HEK293T (cell line): ENCODE data around the gene TMEM106C.

Source experiments
- CTCF ChIA-PET: fragments of 350-600 bp; formaldehyde crosslinking; extraction: SDS; loops from one replicate; lab custom pipeline; 2021; ENCODE audit warnings: antibody characterized with exemption, inconsistent platforms; lab: Yijun Ruan, JAX
- POLR2A ChIA-PET: fragments of 350-600 bp; formaldehyde crosslinking; extraction: SDS; loops from one replicate; lab custom pipeline; 2020; ENCODE audit warnings: antibody characterized with exemption, inconsistent platforms; lab: Yijun Ruan, JAX
- DNase-seq: peaks from one replicate; pipeline ENCODE4 v3.0.0; 2012; ENCODE audit warnings: mixed read lengths; ENCODE audit errors: extremely low spot score
- ARNT ChIP-seq: fragments of 450-650 bp; IDR thresholded peaks from 2 replicates; pipeline ENCODE4 v1.6.1; 2017; ENCODE audit warnings: mild to moderate bottlenecking
- BHLHE40 ChIP-seq: fragments of 450-650 bp; IDR thresholded peaks from 2 replicates; pipeline ENCODE4 v1.6.1; 2016; ENCODE audit warnings: mild to moderate bottlenecking, moderate library complexity, borderline replicate concordance
- CTBP1 ChIP-seq: fragments of 450-650 bp; IDR thresholded peaks from 2 replicates; pipeline ENCODE4 v1.6.1; 2016; ENCODE audit warnings: borderline replicate concordance
- ELF4 ChIP-seq: fragments of 450-650 bp; IDR thresholded peaks from 2 replicates; pipeline ENCODE4 v1.6.1; 2017; ENCODE audit warnings: antibody characterized with exemption
- FOXA1 ChIP-seq: fragments of 450-650 bp; IDR thresholded peaks from 2 replicates; pipeline ENCODE4 v1.6.1; 2016; ENCODE audit warnings: mild to moderate bottlenecking
- FOXK2 ChIP-seq: fragments of 450-650 bp; IDR thresholded peaks from 2 replicates; pipeline ENCODE4 v1.6.1; 2016; ENCODE audit warnings: mild to moderate bottlenecking
- FOXM1 ChIP-seq: fragments of 450-650 bp; IDR thresholded peaks from 2 replicates; pipeline ENCODE4 v1.6.1; 2017; ENCODE audit warnings: mild to moderate bottlenecking, borderline replicate concordance
- HDGF ChIP-seq: fragments of 450-650 bp; IDR thresholded peaks from 2 replicates; pipeline ENCODE4 v1.6.1; 2017; ENCODE audit warnings: antibody characterized with exemption, borderline replicate concordance
- L3MBTL2 ChIP-seq: fragments of 450-650 bp; conservative IDR thresholded peaks from 2 replicates; pipeline ENCODE4 v1.6.1; 2016; ENCODE audit warnings: mild to moderate bottlenecking
- LEF1 ChIP-seq: fragments of 450-650 bp; IDR thresholded peaks from 2 replicates; pipeline ENCODE4 v1.6.1; 2017; ENCODE audit warnings: mild to moderate bottlenecking, borderline replicate concordance
- NFRKB ChIP-seq: fragments of 450-650 bp; IDR thresholded peaks from 2 replicates; pipeline ENCODE4 v1.6.1; 2016; ENCODE audit warnings: mild to moderate bottlenecking, moderate library complexity
- PKNOX1 ChIP-seq: fragments of 450-650 bp; IDR thresholded peaks from 2 replicates; pipeline ENCODE4 v1.6.1; 2016
- SP1 ChIP-seq: fragments of 450-650 bp; IDR thresholded peaks from 2 replicates; pipeline ENCODE4 v1.6.1; 2017
- SUZ12 ChIP-seq: fragments of 450-650 bp; IDR thresholded peaks from 2 replicates; pipeline ENCODE4 v1.6.1; 2016; ENCODE audit warnings: mild to moderate bottlenecking
- TARDBP ChIP-seq: fragments of 450-650 bp; IDR thresholded peaks from 2 replicates; pipeline ENCODE4 v1.6.1; 2016
- ZNF384 ChIP-seq: fragments of 450-650 bp; IDR thresholded peaks from 2 replicates; pipeline ENCODE4 v1.6.1; 2016

The TMEM106C gene

GRCh38 chr12:48015954-48016353 is 52.6 kb downstream of the TMEM106C start:
- no peak for DNase-seq
- POLR2A ChIA-PET: interaction anchor here (0.6 kb wide), 1 partner anchor 129 kb away, joined by 3 read pairs; no protein-coding TSS in a partner anchor
- CTCF ChIA-PET: no interaction called here

GRCh38 chr12:48016373-48017020 is 53.1 kb downstream of the TMEM106C start:
- TF ChIP-seq PKNOX1 (no peak), TARDBP (no peak), HDGF (no peak), ELF4 (no peak), ZNF384 (no peak), FOXK2 (no peak), ARNT (no peak), FOXM1 (no peak), CTBP1 (no peak), NFRKB (no peak), SP1 (no peak), SUZ12 (no peak), FOXA1 (no peak), LEF1 (no peak), L3MBTL2 (no peak)
- DNase-seq: no peak
- ChIA-PET POLR2A (no interaction called here), CTCF (interaction anchor here (1.0 kb wide), 1 partner anchor 53 kb away, joined by 3 read pairs; the partner anchor contains the start of gene TMEM106C)

More at GRCh38 chr12:48015954-48016353, 52.6 kb downstream of the TMEM106C start:
- no peak for TF ChIP-seq PKNOX1
- TF ChIP-seq FOXA1: no peak
- 0 out of 2 replicates have a peak, but pooled peaks have one; percentile 7 for TF ChIP-seq ZNF384

- CTCF ChIA-PET: interaction anchor here (0.9 to 1.0 kb wide), 2 partner anchors 14 to 54 kb away, joined by 3 read pairs; partner anchors contain the start of gene TMEM106C
- DNase-seq: no peak
- TF ChIP-seq FOXK2: no peak
- POLR2A ChIA-PET: no interaction called here
Measured at GRCh38 chr12:48017496-48017895, 54.1 kb downstream of the TMEM106C start.

GRCh38 chr12:48017921-48018617 is 54.7 kb downstream of the TMEM106C start:
- ChIA-PET CTCF (interaction anchor here (0.6 to 0.9 kb wide), 2 partner anchors 14 to 165 kb away, joined by 3 read pairs; no protein-coding TSS in a partner anchor), POLR2A (no interaction called here)
- TF ChIP-seq ZNF384: no peak
- TF ChIP-seq BHLHE40: no peak
- TF ChIP-seq SP1: no peak
- TF ChIP-seq FOXK2: no peak
- DNase-seq: no peak
